H1 (cell line): ENCODE results near the gene TMEM135. TPM values are rescaled to one million over a fixed set of nuclear protein-coding genes. Genes with fewer than 3 reads are reported as not detected.

ENCODE experiments used
- PHF8 ChIP-seq: fragments of 200-600 bp; sonication (generic); conservative IDR thresholded peaks from 2 replicates; pipeline ENCODE4 v1.7.1; 2012; ENCODE audit warnings: low read depth, mild to moderate bottlenecking, inconsistent platforms, low read length, moderate library complexity
- polyA plus RNA-seq, 7 experiments: library from polyadenylated mRNA; depleted of rRNA in 3 of 7; stranded (reverse) in 5 of 7; unstranded in 2 of 7; fragments of >200 nt in 5 of 7; fragments of 200-250 nt in 2 of 7; gene quantifications; 1 replicate in 5 of 7; 2 replicates in 1 of 7; 4 replicates in 1 of 7; pipeline versions ENCODE4 v1.2.1 to v1.2.3, GENCODE V29; 2011 to 2013; ENCODE audit warnings: missing spikeins in 2 of 7, mixed read lengths in 2 of 7
- total RNA-seq: library from RNA; stranded (reverse); fragmentation: NEBNext Ultra II Directional; extraction: Animal tissue kit (Norgen Biotek cat#: 25700); gene quantifications from 2 replicates; pipeline ENCODE4 v1.2.1, GENCODE V29; 2021

The TMEM135 gene
- total and polyA plus RNA-seq, 2 of the 8 experiments (the other 6 are each of a cell fraction or from before 2014, with no cell fraction given): 9.3 to 31.3 TPM

DNA sequence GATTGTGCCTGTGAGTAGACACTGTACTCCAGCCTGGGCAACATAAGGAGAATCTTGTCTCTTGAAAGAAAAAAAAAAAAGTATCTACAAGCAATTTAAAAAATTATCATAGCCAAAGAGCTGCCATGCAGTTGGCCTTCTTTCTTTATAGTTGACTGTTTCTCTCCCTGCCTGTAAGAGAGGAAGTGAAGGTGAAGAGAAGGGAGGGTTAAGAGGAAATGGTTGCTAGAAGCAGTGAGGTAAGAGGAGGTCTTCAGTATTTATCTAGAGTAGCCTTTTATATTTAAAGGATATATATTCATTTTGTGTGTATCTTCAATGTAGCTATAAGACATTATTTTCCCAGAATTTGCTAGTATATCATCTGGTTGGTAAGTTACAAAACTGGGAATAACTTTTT, 217.9 kb downstream of the TMEM135 start (continued):
- TF ChIP-seq PHF8: no peak
- TF ChIP-seq, all 59 proteins: peak for 0
